MM.1S (cell line): ENCODE measurements around the gene ARRB2.
"Not testable (repeated sequence)": the region's sequence is repeated elsewhere in the genome, so short reads cannot be mapped to it uniquely, and the experiment has no call there.

Experiments used
- DNase-seq: peaks from one replicate; pipeline ENCODE4 v3.0.0-alpha.2; 2015
- H2AFZ ChIP-seq: fragments of 300-600 bp; sonication (generic); 2 replicates; pipeline ENCODE4 v1.6.0; 2016; ENCODE audit warnings: antibody characterized with exemption, low read length
- H3F3A ChIP-seq: fragments of 300-600 bp; sonication (generic); 2 replicates; pipeline ENCODE4 v1.6.1; 2016; ENCODE audit warnings: mild to moderate bottlenecking, antibody characterized with exemption, low read length, moderate library complexity, mixed read lengths; ENCODE audit not compliant: insufficient read depth
- H3K27ac ChIP-seq: fragments of 300-600 bp; sonication (generic); 2 replicates; pipeline ENCODE4 v1.5.1; 2016; ENCODE audit warnings: mild to moderate bottlenecking, low read length
- H3K27me3 ChIP-seq: fragments of 300-600 bp; sonication (generic); replicated peaks from 2 replicates; pipeline ENCODE4 v1.6.0; 2016; ENCODE audit warnings: low read length; ENCODE audit not compliant: insufficient read depth
- H3K36me3 ChIP-seq: fragments of 300-600 bp; sonication (generic); replicated peaks from 2 replicates; pipeline ENCODE4 v1.6.1; 2016; ENCODE audit warnings: mild to moderate bottlenecking, low read length, mixed read lengths; ENCODE audit not compliant: insufficient read depth
- H3K4me1 ChIP-seq: fragments of 300-600 bp; sonication (generic); 2 replicates; pipeline ENCODE4 v1.6.1; 2016; ENCODE audit warnings: low read length, mixed read lengths
- H3K4me2 ChIP-seq: fragments of 300-600 bp; sonication (generic); 2 replicates; pipeline ENCODE4 v1.6.0; 2016; ENCODE audit warnings: low read depth, low read length
- H3K4me3 ChIP-seq: fragments of 300-600 bp; sonication (generic); 2 replicates; pipeline ENCODE4 v1.5.1; 2016; ENCODE audit warnings: low read length, mixed read lengths
- H3K79me2 ChIP-seq: fragments of 300-600 bp; sonication (generic); 2 replicates; pipeline ENCODE4 v1.6.1; 2016; ENCODE audit warnings: mixed run types, low read length, mixed read lengths
- H3K9ac ChIP-seq: fragments of 300-600 bp; sonication (generic); 2 replicates; pipeline ENCODE4 v1.6.1; 2016; ENCODE audit warnings: low read length, mixed read lengths
- H3K9me2 ChIP-seq: fragments of 300-600 bp; sonication (generic); replicated peaks from 2 replicates; pipeline ENCODE4 v1.6.1; 2016; ENCODE audit warnings: mild to moderate bottlenecking, low read length, mixed read lengths; ENCODE audit not compliant: insufficient read depth
- H3K9me3 ChIP-seq: fragments of 300-600 bp; sonication (generic); replicated peaks from 2 replicates; pipeline ENCODE4 v1.6.1; 2016; ENCODE audit warnings: mild to moderate bottlenecking, low read length, mixed read lengths; ENCODE audit not compliant: insufficient read depth
- H4K20me1 ChIP-seq: fragments of 300-600 bp; sonication (generic); 2 replicates; pipeline ENCODE4 v1.6.1; 2016; ENCODE audit warnings: mild to moderate bottlenecking, low read length, moderate library complexity, mixed read lengths; ENCODE audit not compliant: insufficient read depth
- CTCF ChIP-seq: fragments of 300-600 bp; sonication (generic); IDR thresholded peaks from 2 replicates; pipeline ENCODE4 v1.5.1; 2016; ENCODE audit warnings: antibody characterized with exemption, low read length, mixed read lengths
- EZH2 ChIP-seq: fragments of 300-600 bp; sonication (generic); optimal IDR thresholded peaks from 2 replicates; pipeline ENCODE3; 2017; ENCODE audit warnings: low read depth, mild to moderate bottlenecking, antibody characterized with exemption, low read length, mixed read lengths
- EZH2phosphoT487 ChIP-seq: fragments of 300-600 bp; sonication (generic); IDR thresholded peaks from 2 replicates; pipeline ENCODE4 v1.6.1; 2018; ENCODE audit warnings: antibody characterized with exemption, low read length

Gene ARRB2

GRCh38 chr17:4690745-4691144 is 19.7 kb upstream of the ARRB2 start:
- no peak for DNase-seq
- no peaks in the 10 kb centered on the region for H3K9me2 ChIP-seq
- H3K27me3 ChIP-seq: no peaks in the 10 kb centered on the region
- H3K4me3 ChIP-seq: no peak overlapping the region
- no peaks in the 10 kb centered on the region for H3F3A ChIP-seq
- H3K9ac ChIP-seq: no peak overlapping the region
- H3K4me1 ChIP-seq: no peaks in the 10 kb centered on the region
- H4K20me1 ChIP-seq: 0 out of 2 replicates have a peak, but pooled peaks cover 3% of the 10 kb centered on the region
- peaks cover 67% of the 10 kb centered on the region for H3K79me2 ChIP-seq
- H3K36me3 ChIP-seq: no peaks in the 10 kb centered on the region
- H2AFZ ChIP-seq: no peak overlapping the region
- no peak overlapping the region for H3K4me2 ChIP-seq
- no peak overlapping the region for H3K27ac ChIP-seq
- no peak for TF ChIP-seq EZH2
- no peak for TF ChIP-seq CTCF
- TF ChIP-seq EZH2phosphoT487: no peak
- H3K9me3 ChIP-seq: no peaks in the 10 kb centered on the region

DNA sequence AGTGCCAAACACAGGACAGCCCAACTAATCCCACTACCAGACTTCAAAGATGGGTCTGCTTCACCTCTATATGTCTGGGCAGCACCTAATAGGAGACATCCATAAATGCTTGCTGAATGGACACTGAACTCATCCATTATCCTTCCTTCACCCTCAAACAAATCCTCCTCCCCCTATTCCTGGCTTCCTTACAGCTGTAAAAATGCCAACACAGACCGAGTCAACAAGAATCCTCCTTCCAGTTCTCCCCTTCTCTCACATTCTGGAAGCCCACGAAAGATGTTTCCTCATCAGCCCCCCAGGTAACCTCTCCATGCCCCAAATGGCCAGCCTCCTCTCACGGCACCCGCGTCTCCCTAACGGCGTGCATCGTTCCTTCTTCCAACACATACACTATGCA is 18.7 kb upstream of the ARRB2 start:
- no peak overlapping the region for H3K4me2 ChIP-seq
- no peak overlapping the region for H3K9ac ChIP-seq
- no peak overlapping the region for H3K27ac ChIP-seq
- DNase-seq: no peak
- no peaks in the 10 kb centered on the region for H3K4me1 ChIP-seq
- TF ChIP-seq EZH2 (no peak), EZH2phosphoT487 (no peak), CTCF (no peak)
- peaks cover 75% of the 10 kb centered on the region for H3K79me2 ChIP-seq
- no peaks in the 10 kb centered on the region for H3K36me3 ChIP-seq
- H3K27me3 ChIP-seq: no peaks in the 10 kb centered on the region
- 0 out of 2 replicates have a peak, but pooled peaks cover 3% of the 10 kb centered on the region for H4K20me1 ChIP-seq
- H2AFZ ChIP-seq: no peak overlapping the region
- H3K9me3 ChIP-seq: no peaks in the 10 kb centered on the region
- no peak overlapping the region for H3K4me3 ChIP-seq
- H3F3A ChIP-seq: no peaks in the 10 kb centered on the region
- H3K9me2 ChIP-seq: no peaks in the 10 kb centered on the region

- Histone ChIP-seq H2AFZ (no peak overlapping the region), H3K27me3 (no peaks in the 10 kb centered on the region), H3K4me2 (no peak overlapping the region), H3K36me3 (no peaks in the 10 kb centered on the region), H3K79me2 (peaks cover 82% of the 10 kb centered on the region), H3K27ac (no peak overlapping the region), H3K4me1 (no peaks in the 10 kb centered on the region), H3K4me3 (no peak overlapping the region), H3F3A (no peaks in the 10 kb centered on the region), H3K9ac (no peak overlapping the region), H4K20me1 (0 out of 2 replicates have a peak, but pooled peaks cover 3% of the 10 kb centered on the region), H3K9me3 (no peaks in the 10 kb centered on the region), H3K9me2 (no peaks in the 10 kb centered on the region)
- no peak for DNase-seq
- TF ChIP-seq EZH2phosphoT487 (no peak), CTCF (no peak), EZH2 (no peak)
These were observed 17.0 kb upstream of the ARRB2 start for GRCh38 chr17:4693416-4693815.

- H2AFZ ChIP-seq: no peak overlapping the region
- H3K9ac ChIP-seq: no peak overlapping the region
- H4K20me1 ChIP-seq: 0 out of 2 replicates have a peak, but pooled peaks cover 1% of the 10 kb centered on the region
- H3K9me3 ChIP-seq: no peaks in the 10 kb centered on the region
- no peak for TF ChIP-seq EZH2
- TF ChIP-seq EZH2phosphoT487: no peak
- TF ChIP-seq CTCF: no peak
- H3K9me2 ChIP-seq: no peaks in the 10 kb centered on the region
- no peak overlapping the region for H3K4me3 ChIP-seq
- H3K79me2 ChIP-seq: peaks cover 88% of the 10 kb centered on the region
- no peaks in the 10 kb centered on the region for H3K36me3 ChIP-seq
- no peak overlapping the region for H3K27ac ChIP-seq
- no peaks in the 10 kb centered on the region for H3F3A ChIP-seq
- no peak for DNase-seq
- H3K4me2 ChIP-seq: no peak overlapping the region
- H3K4me1 ChIP-seq: no peaks in the 10 kb centered on the region
- H3K27me3 ChIP-seq: no peaks in the 10 kb centered on the region
These were observed 14.0 kb upstream of the ARRB2 start for GRCh38 chr17:4696437-4696805.

- DNase-seq, H2AFZ ChIP-seq, H3K9me3 ChIP-seq: not testable (repeated sequence)
These were observed 10.9 kb upstream of the ARRB2 start for GRCh38 chr17:4699401-4700056.

More at GRCh38 chr17:4699401-4700056, 10.9 kb upstream of the ARRB2 start:
- H3K9me2 ChIP-seq, H3K9ac ChIP-seq, H3K4me2 ChIP-seq, H3F3A ChIP-seq, H3K4me3 ChIP-seq, H4K20me1 ChIP-seq, H3K27ac ChIP-seq, H3K27me3 ChIP-seq, H3K36me3 ChIP-seq, H3K4me1 ChIP-seq: not testable (repeated sequence)
- H3K79me2 ChIP-seq: peaks cover 90% of the 10 kb centered on the region
